GM12878 (cell line): Measurements from ENCODE around the gene RECQL. TPM values are rescaled to one million over a fixed set of nuclear protein-coding genes. Genes with fewer than 3 reads are reported as not detected.

Source experiments
- ATAC-seq: fragments of 200-7000 bp; cut with Tn5 transposase; 3 replicates; pipeline ENCODE4 v1.9.1; 2020; ENCODE audit warnings: mild to moderate bottlenecking, moderate library complexity
- BruUV-seq: library from RNA; stranded (reverse); fragments of 400-500 nt; replicated peaks from 2 replicates; lab custom pipeline; 2021; lab: Mats Ljungman, UMichigan
- CTCF ChIA-PET: fragments of 300-600 bp; sonication (Branson Sonifier 250); formaldehyde crosslinking; extraction: SDS; loops from one replicate; lab custom pipeline; 2021; ENCODE audit warnings: inconsistent platforms; lab: Yijun Ruan, JAX
- POLR2A ChIA-PET: fragments of 350-600 bp; formaldehyde crosslinking; extraction: SDS; loops from one replicate; lab custom pipeline; 2021; ENCODE audit warnings: inconsistent platforms; lab: Charles Lee
- RAD21 ChIA-PET: fragments of 300-600 bp; sonication (Branson Sonifier 250); formaldehyde crosslinking; loops from one replicate; lab custom pipeline; 2023; ENCODE audit warnings: antibody characterized with exemption; ENCODE audit not compliant: unreplicated experiment; lab: Charles Lee
- SMC1A ChIA-PET: fragments of 300-600 bp; sonication (Branson Sonifier 250); formaldehyde crosslinking; loops from one replicate; lab custom pipeline; 2023; ENCODE audit not compliant: unreplicated experiment, uncharacterized antibody; lab: Charles Lee
- DNase-seq: peaks from one replicate; pipeline ENCODE4 v3.0.0-alpha.2; 2011; ENCODE audit warnings: low read depth, low spot score
- FAIRE-seq: peaks from 3 replicates; lab custom pipeline; 2011; peaks lifted over from hg19 to GRCh38; lab: Jason Lieb, UNC
- H2AFZ ChIP-seq: 2 replicates; pipeline ENCODE4 v1.6.0; 2011; ENCODE audit warnings: low read depth, low read length, control low read depth; ENCODE audit not compliant: control insufficient read depth
- H3K27ac ChIP-seq: 2 replicates; pipeline ENCODE4 v1.5.1; 2011; ENCODE audit warnings: control low read depth; ENCODE audit not compliant: control insufficient read depth, insufficient read depth
- H3K27me3 ChIP-seq, 2 experiments: replicated peaks in 1 of 2; 2 replicates each; pipeline versions ENCODE4 v1.6.0 to v1.6.1; 2011; ENCODE audit warnings: low read length in 1 of 2; ENCODE audit not compliant: control insufficient read depth in 2 of 2, insufficient read depth in 2 of 2
- H3K36me3 ChIP-seq, 2 experiments: 2 replicates each; pipeline ENCODE4 v1.5.1; 2011; ENCODE audit warnings: low read length in 1 of 2; ENCODE audit not compliant: control insufficient read depth in 2 of 2, insufficient read depth in 2 of 2
- H3K4me1 ChIP-seq: 2 replicates; pipeline ENCODE4 v1.6.1; 2011; ENCODE audit warnings: mild to moderate bottlenecking, low read length, moderate library complexity, mixed read lengths; ENCODE audit not compliant: control insufficient read depth, insufficient read depth
- H3K4me2 ChIP-seq: 2 replicates; pipeline ENCODE4 v1.6.0; 2011; ENCODE audit warnings: control low read depth; ENCODE audit not compliant: control insufficient read depth, insufficient read depth
- H3K4me3 ChIP-seq: fragments of 200-600 bp; sonication (generic); 2 replicates; pipeline ENCODE4 v1.5.1; 2016
- H3K79me2 ChIP-seq: 2 replicates; pipeline ENCODE4 v1.6.0; 2011; ENCODE audit warnings: low read length; ENCODE audit not compliant: control insufficient read depth, insufficient read depth
- H3K9ac ChIP-seq: 2 replicates; pipeline ENCODE4 v1.8.0; 2011; ENCODE audit warnings: low read length, control low read depth, mixed read lengths; ENCODE audit not compliant: control insufficient read depth, insufficient read depth
- H3K9me3 ChIP-seq: replicated peaks from 3 replicates; pipeline ENCODE4 v1.5.1; 2011; ENCODE audit warnings: mild to moderate bottlenecking, low read length; ENCODE audit not compliant: control insufficient read depth, insufficient read depth
- H4K20me1 ChIP-seq: 2 replicates; pipeline ENCODE4 v1.6.0; 2011; ENCODE audit not compliant: control insufficient read depth, insufficient read depth
- ESRRA ChIP-seq: IDR thresholded peaks from 2 replicates; pipeline ENCODE4 v1.6.1; 2012; ENCODE audit warnings: mild to moderate bottlenecking, low read length, improper control_type of control experiment
- MEF2B ChIP-seq: fragments of 450-650 bp; IDR thresholded peaks from 2 replicates; pipeline ENCODE4 v1.6.1; 2018; ENCODE audit warnings: mild to moderate bottlenecking, moderate library complexity; ENCODE audit not compliant: partially characterized antibody, poor library complexity, severe bottlenecking
- TAF1 ChIP-seq: IDR thresholded peaks from 2 replicates; pipeline ENCODE4 v1.6.1; 2011; ENCODE audit warnings: mild to moderate bottlenecking, low read depth, low read length, borderline replicate concordance
- TCF7 ChIP-seq: IDR thresholded peaks from 2 replicates; pipeline ENCODE4 v1.6.1; 2014; ENCODE audit warnings: antibody characterized with exemption, borderline replicate concordance
- WGBS: methylation state at CpG from one replicate; pipeline ENCODE4 v1.1.6; 2016; ENCODE audit warnings: low lambda C conversion rate; ENCODE audit not compliant: insufficient replicate concordance, insufficient coverage; ENCODE audit errors: missing lambda C conversion rate; 5-methylcytosine and 5-hydroxymethylcytosine counted together
- in situ Hi-C: fragments of 300-500 bp; cut with MboI; formaldehyde crosslinking; loops from 9 replicates; pipeline ENCODE4 v1.14.3; 2018; ENCODE audit warnings: mixed read lengths
- intact Hi-C: fragments of 100-400 bp; cut with micrococcal nuclease; formaldehyde crosslinking; loops from one replicate; pipeline ENCODE4 v1.14.2; 2022; ENCODE audit not compliant: unreplicated experiment
- polyA plus RNA-seq, 11 experiments: library from polyadenylated mRNA; depleted of rRNA in 4 of 11; unstranded in 6 of 11; stranded (reverse) in 5 of 11; fragments of >200 nt; fragmentation: Nextera tagmentation in 4 of 11; fragmentation: Illumina TruSeq in 1 of 11; extraction: Ambion mirVana in 4 of 11; extraction: Trizol in 1 of 11; gene quantifications; 1 replicate in 1 of 11; 2 replicates in 10 of 11; pipeline versions ENCODE4 v1.2.1 to v1.2.3, GENCODE V29; 2011 to 2016; ENCODE audit warnings: inconsistent platforms in 2 of 11, missing spikeins in 2 of 11, low read depth in 1 of 11
- total RNA-seq, 4 experiments: library from RNA; depleted of rRNA in 3 of 4; stranded (reverse); fragments of >200 nt in 3 of 4; fragmentation: Illumina TruSeq in 1 of 4; extraction: Trizol in 1 of 4; gene quantifications; 2 replicates each; pipeline versions ENCODE4 v1.2.1 to v1.2.3, GENCODE V29; 2013 to 2021
- TF ChIP-seq, protein P1 (sequence below): IDR thresholded peaks from 2 replicates; pipeline ENCODE4 v1.6.1; 2011; ENCODE audit warnings: borderline replicate concordance, low read depth, mild to moderate bottlenecking, moderate library complexity, low read length; ENCODE audit not compliant: insufficient read depth, poor library complexity, severe bottlenecking
- TF ChIP-seq, protein P2 (sequence below): fragments of 450-650 bp; formaldehyde crosslinking; IDR thresholded peaks from 2 replicates; pipeline ENCODE4 v1.4.0; 2020; ENCODE audit warnings: mild to moderate bottlenecking, moderate library complexity
- TF ChIP-seq, protein P3 (sequence below): IDR thresholded peaks from 2 replicates; pipeline ENCODE4 v1.6.1; 2011; ENCODE audit warnings: mild to moderate bottlenecking, low read depth, low read length, moderate library complexity; ENCODE audit not compliant: insufficient replicate concordance

RECQL gene
- total and polyA plus RNA-seq, 10 of the 15 experiments (the other 5 are each of a cell fraction or from before 2014, with no cell fraction given), result 47.4 to 130 (median 70.8) TPM

DNA sequence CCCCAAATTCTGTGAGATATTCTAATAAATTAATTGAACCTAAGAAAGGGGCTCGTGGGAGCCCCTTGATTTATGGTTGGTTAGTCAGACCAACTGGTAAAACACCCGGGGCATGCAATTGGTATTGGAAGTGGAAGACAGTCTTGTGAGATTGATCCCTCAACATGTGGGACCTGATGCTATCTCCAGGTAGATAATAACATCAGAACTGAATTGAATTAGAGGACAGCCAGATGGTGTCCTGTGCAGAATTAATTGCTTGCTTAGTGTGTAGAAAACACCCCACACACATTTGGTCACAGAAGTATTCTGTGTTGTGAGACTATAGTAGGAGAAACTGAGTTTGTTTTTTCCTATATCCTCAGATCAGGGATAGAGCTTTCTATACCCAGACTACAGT is 42.0 kb downstream of the RECQL start:
- no peaks in the 10 kb centered on the region for H3K27me3 ChIP-seq
- H3K36me3 ChIP-seq, result peaks cover 0 to 21% of the 10 kb centered on the region in 2 experiments; a peak in 3 of 4 replicates
- intact Hi-C loops (no loop called here), in situ Hi-C loops (no loop called here)
- no peak for ATAC-seq
- H3K4me2 ChIP-seq, result no peak overlapping the region
- ChIA-PET RAD21 (no interaction called here), SMC1A (no interaction called here), POLR2A (no interaction called here), CTCF (interaction anchor here (0.5 kb wide), 1 partner anchor 340 kb away, joined by 3 read pairs; no protein-coding TSS in a partner anchor)
- H3K79me2 ChIP-seq, result no peaks in the 10 kb centered on the region
- no peak overlapping the region for H3K9ac ChIP-seq
- H3K27ac ChIP-seq, result no peak overlapping the region
- no peak overlapping the region for H2AFZ ChIP-seq
- no peaks in the 10 kb centered on the region for H3K4me1 ChIP-seq
- FAIRE-seq, result no peak
- no peaks in the 10 kb centered on the region for H3K9me3 ChIP-seq
- WGBS, result 100% methylated on average over 2 of the region's 2 CpGs
- H3K4me3 ChIP-seq, result no peak overlapping the region
- DNase-seq, result no peak
- H4K20me1 ChIP-seq, result no peaks in the 10 kb centered on the region
- no TSS peak for BruUV-seq
- TF ChIP-seq, protein P1, sequence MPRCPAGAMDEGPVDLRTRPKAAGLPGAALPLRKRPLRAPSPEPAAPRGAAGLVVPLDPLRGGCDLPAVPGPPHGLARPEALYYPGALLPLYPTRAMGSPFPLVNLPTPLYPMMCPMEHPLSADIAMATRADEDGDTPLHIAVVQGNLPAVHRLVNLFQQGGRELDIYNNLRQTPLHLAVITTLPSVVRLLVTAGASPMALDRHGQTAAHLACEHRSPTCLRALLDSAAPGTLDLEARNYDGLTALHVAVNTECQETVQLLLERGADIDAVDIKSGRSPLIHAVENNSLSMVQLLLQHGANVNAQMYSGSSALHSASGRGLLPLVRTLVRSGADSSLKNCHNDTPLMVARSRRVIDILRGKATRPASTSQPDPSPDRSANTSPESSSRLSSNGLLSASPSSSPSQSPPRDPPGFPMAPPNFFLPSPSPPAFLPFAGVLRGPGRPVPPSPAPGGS, result no peak
- TF ChIP-seq TAF1 (no peak), MEF2B (no peak), ESRRA (no peak), TCF7 (no peak)

DNA sequence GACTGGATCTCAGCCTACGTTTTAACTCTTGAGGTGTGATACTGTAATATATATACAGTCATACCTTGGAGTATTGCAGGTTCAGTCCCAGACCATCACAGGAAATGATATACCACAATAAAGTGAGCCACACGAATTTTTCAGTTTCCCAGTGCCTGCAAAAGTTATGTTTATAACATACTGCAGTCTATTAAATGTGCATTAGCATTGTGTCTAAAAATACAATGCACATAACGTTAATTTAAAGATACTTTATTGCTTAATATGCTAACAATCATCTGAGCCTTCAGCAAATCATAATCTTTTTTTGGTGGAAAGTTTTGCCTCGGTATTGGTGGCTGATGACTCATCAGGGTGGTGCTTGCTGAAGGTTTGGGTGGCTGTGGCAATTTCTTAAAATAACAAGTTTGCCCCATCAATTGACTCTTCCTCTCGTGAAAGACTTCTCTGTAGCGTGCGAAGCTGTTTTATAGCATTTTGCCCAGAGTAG is 45.1 kb downstream of the RECQL start:
- CTCF ChIA-PET, result no interaction called here
- no peak for FAIRE-seq

More for the DNA sequence above, 45.1 kb downstream of the RECQL start:
- peak; percentile 51; the same call in 2 of the 3 replicates for ATAC-seq
- H2AFZ ChIP-seq, result no peak overlapping the region
- SMC1A ChIA-PET, result no interaction called here
- in situ Hi-C loops, result no loop called here
- TF ChIP-seq, protein P2, sequence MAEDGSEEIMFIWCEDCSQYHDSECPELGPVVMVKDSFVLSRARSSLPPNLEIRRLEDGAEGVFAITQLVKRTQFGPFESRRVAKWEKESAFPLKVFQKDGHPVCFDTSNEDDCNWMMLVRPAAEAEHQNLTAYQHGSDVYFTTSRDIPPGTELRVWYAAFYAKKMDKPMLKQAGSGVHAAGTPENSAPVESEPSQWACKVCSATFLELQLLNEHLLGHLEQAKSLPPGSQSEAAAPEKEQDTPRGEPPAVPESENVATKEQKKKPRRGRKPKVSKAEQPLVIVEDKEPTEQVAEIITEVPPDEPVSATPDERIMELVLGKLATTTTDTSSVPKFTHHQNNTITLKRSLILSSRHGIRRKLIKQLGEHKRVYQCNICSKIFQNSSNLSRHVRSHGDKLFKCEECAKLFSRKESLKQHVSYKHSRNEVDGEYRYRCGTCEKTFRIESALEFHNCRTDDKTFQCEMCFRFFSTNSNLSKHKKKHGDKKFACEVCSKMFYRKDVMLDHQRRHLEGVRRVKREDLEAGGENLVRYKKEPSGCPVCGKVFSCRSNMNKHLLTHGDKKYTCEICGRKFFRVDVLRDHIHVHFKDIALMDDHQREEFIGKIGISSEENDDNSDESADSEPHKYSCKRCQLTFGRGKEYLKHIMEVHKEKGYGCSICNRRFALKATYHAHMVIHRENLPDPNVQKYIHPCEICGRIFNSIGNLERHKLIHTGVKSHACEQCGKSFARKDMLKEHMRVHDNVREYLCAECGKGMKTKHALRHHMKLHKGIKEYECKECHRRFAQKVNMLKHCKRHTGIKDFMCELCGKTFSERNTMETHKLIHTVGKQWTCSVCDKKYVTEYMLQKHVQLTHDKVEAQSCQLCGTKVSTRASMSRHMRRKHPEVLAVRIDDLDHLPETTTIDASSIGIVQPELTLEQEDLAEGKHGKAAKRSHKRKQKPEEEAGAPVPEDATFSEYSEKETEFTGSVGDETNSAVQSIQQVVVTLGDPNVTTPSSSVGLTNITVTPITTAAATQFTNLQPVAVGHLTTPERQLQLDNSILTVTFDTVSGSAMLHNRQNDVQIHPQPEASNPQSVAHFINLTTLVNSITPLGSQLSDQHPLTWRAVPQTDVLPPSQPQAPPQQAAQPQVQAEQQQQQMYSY (CRISPR knock-in tag), result no peak
- TF ChIP-seq, protein P3, sequence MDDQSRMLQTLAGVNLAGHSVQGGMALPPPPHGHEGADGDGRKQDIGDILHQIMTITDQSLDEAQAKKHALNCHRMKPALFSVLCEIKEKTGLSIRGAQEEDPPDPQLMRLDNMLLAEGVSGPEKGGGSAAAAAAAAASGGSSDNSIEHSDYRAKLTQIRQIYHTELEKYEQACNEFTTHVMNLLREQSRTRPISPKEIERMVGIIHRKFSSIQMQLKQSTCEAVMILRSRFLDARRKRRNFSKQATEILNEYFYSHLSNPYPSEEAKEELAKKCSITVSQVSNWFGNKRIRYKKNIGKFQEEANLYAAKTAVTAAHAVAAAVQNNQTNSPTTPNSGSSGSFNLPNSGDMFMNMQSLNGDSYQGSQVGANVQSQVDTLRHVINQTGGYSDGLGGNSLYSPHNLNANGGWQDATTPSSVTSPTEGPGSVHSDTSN, result no peak
- TF ChIP-seq, all 136 proteins: peak for 0
- POLR2A ChIA-PET, result interaction anchor here (0.5 kb wide), 1 partner anchor 1996 kb away, joined by 4 read pairs; no protein-coding TSS in a partner anchor
- no peak overlapping the region for H3K9ac ChIP-seq
- H3K9me3 ChIP-seq, result no peaks in the 10 kb centered on the region
- H3K4me2 ChIP-seq, result no peak overlapping the region
- BruUV-seq, result no TSS peak
- DNase-seq, result no peak
- H3K4me3 ChIP-seq, result no peak overlapping the region
- WGBS, result 49% methylated on average over 7 of the region's 7 CpGs
- no peaks in the 10 kb centered on the region for H3K4me1 ChIP-seq
- RAD21 ChIA-PET, result no interaction called here
- intact Hi-C loops, result no loop called here
- no peaks in the 10 kb centered on the region for H3K79me2 ChIP-seq
- H3K27me3 ChIP-seq, result no peaks in the 10 kb centered on the region
- H3K36me3 ChIP-seq, result peaks cover 0 to 15% of the 10 kb centered on the region in 2 experiments; a peak in 3 of 4 replicates
- no peak overlapping the region for H3K27ac ChIP-seq
- no peaks in the 10 kb centered on the region for H4K20me1 ChIP-seq
